Endothelial cell of umbilical vein (primary cell): ENCODE measurements around the gene SLC25A29. TPM values are rescaled to one million over a fixed set of nuclear protein-coding genes. Genes with fewer than 3 reads are reported as not detected.

ENCODE experiments used
- BruUV-seq: library from RNA; stranded (reverse); fragments of 400-500 nt; replicated peaks from 2 replicates; lab custom pipeline; 2021; lab: Mats Ljungman, UMichigan
- CTCF ChIA-PET: fragments of 300-600, 350-600 bp; sonication (Branson Sonifier 250); formaldehyde crosslinking; loops from one replicate; lab custom pipeline; 2021; ENCODE audit warnings: antibody characterized with exemption, inconsistent platforms; lab: Charles Lee
- POLR2A ChIA-PET: fragments of 300-600, 350-600 bp; sonication (Branson Sonifier 250); formaldehyde crosslinking; loops from one replicate; lab custom pipeline; 2021; ENCODE audit warnings: antibody characterized with exemption, inconsistent platforms; lab: Charles Lee
- DNase-seq: peaks from one replicate; pipeline ENCODE4 v3.0.0-alpha.2; 2011; ENCODE audit warnings: low read depth, low spot score
- FAIRE-seq: peaks from 2 replicates; lab custom pipeline; 2011; peaks lifted over from hg19 to GRCh38; lab: Jason Lieb, UNC
- H2AFZ ChIP-seq: 2 replicates; pipeline ENCODE4 v1.6.0; 2012; ENCODE audit warnings: low read depth, low read length, control low read depth, inconsistent platforms
- H3K27ac ChIP-seq: 2 replicates; pipeline ENCODE4 v1.5.1; 2011; ENCODE audit warnings: low read depth, mild to moderate bottlenecking, control low read depth, low read length, moderate library complexity; ENCODE audit not compliant: insufficient read depth
- H3K27me3 ChIP-seq, 2 experiments: 2 replicates each; pipeline versions ENCODE4 v1.6.0 to v1.6.1; 2011; ENCODE audit warnings: low read length in 2 of 2, mixed read lengths in 1 of 2; ENCODE audit not compliant: control insufficient read depth in 2 of 2, insufficient read depth in 2 of 2
- H3K36me3 ChIP-seq, 2 experiments: 2 replicates in 1 of 2; 3 replicates in 1 of 2; pipeline ENCODE4 v1.5.1; 2011; ENCODE audit warnings: low read length in 2 of 2, mild to moderate bottlenecking in 1 of 2, moderate library complexity in 1 of 2; ENCODE audit not compliant: control insufficient read depth in 2 of 2, insufficient read depth in 2 of 2; ENCODE audit errors: extremely low read depth in 1 of 2
- H3K4me1 ChIP-seq: 3 replicates; pipeline ENCODE4 v1.5.1; 2011; ENCODE audit warnings: mild to moderate bottlenecking, low read length; ENCODE audit not compliant: control insufficient read depth, insufficient read depth; ENCODE audit errors: extremely low read depth
- H3K4me2 ChIP-seq: 2 replicates; pipeline ENCODE4 v1.6.1; 2011; ENCODE audit warnings: low read length, control low read depth, mixed read lengths; ENCODE audit not compliant: insufficient read depth
- H3K4me3 ChIP-seq, 3 experiments: fragments of 200-600 bp in 1 of 3; sonication (generic), shearing (Covaris generic) in 1 of 3; replicated peaks in 1 of 3; 2 replicates each; pipeline ENCODE4 v1.5.1; 2011 to 2016; ENCODE audit warnings: control low read depth in 3 of 3, low read length in 3 of 3, mild to moderate bottlenecking in 2 of 3, inconsistent platforms in 1 of 3, low read depth in 1 of 3, moderate library complexity in 1 of 3; ENCODE audit not compliant: insufficient read depth in 1 of 3
- H3K79me2 ChIP-seq: 2 replicates; pipeline ENCODE4 v1.6.0; 2012; ENCODE audit warnings: low read length, inconsistent platforms; ENCODE audit not compliant: control insufficient read depth, insufficient read depth
- H3K9ac ChIP-seq: replicated peaks from 2 replicates; pipeline ENCODE3; 2011; ENCODE audit warnings: low read length, control low read depth; ENCODE audit not compliant: insufficient read depth; ENCODE audit errors: extremely low read depth
- H3K9me1 ChIP-seq: replicated peaks from 3 replicates; pipeline ENCODE4 v1.6.0; 2011; ENCODE audit warnings: mild to moderate bottlenecking, low read length; ENCODE audit not compliant: control insufficient read depth, insufficient read depth; ENCODE audit errors: extremely low read depth
- H3K9me3 ChIP-seq: replicated peaks from 2 replicates; pipeline ENCODE4 v1.5.1; 2012; ENCODE audit warnings: low read length, inconsistent platforms; ENCODE audit not compliant: control insufficient read depth, insufficient read depth
- H4K20me1 ChIP-seq: replicated peaks from 2 replicates; pipeline ENCODE3; 2011; ENCODE audit warnings: mild to moderate bottlenecking, low read length; ENCODE audit not compliant: control insufficient read depth, insufficient read depth; ENCODE audit errors: extremely low read depth
- FOS ChIP-seq: IDR thresholded peaks from 2 replicates; pipeline ENCODE4 v1.6.1; 2011; ENCODE audit warnings: mild to moderate bottlenecking, low read length, moderate library complexity, borderline replicate concordance; ENCODE audit not compliant: insufficient read depth
- POLR2A ChIP-seq: IDR thresholded peaks from 2 replicates; pipeline ENCODE4 v1.6.1; 2012; ENCODE audit warnings: low read depth, mild to moderate bottlenecking, control low read depth, low read length
- POLR2AphosphoS5 ChIP-seq: IDR thresholded peaks from 2 replicates; pipeline ENCODE4 v1.6.1; 2012; ENCODE audit warnings: low read depth, mild to moderate bottlenecking, control low read depth, low read length, moderate library complexity; ENCODE audit not compliant: insufficient read depth
- dilution Hi-C: fragments of 300-500 bp; cut with MboI; formaldehyde crosslinking; loops from one replicate; pipeline ENCODE4 v1.15.0; 2019; ENCODE audit warnings: low sequenced_read_pairs; ENCODE audit not compliant: extremely low pct_ligation_motif_present
- intact Hi-C: fragments of 100-400 bp; cut with micrococcal nuclease; formaldehyde crosslinking; loops from one replicate; pipeline ENCODE4 v1.10.0; 2022
- polyA plus RNA-seq, 4 experiments: library from polyadenylated mRNA; depleted of rRNA in 3 of 4; stranded (reverse) in 3 of 4; unstranded in 1 of 4; fragments of >200 nt; gene quantifications; 2 replicates each; pipeline versions ENCODE4 v1.2.1 to v1.2.3, GENCODE V29; 2011 to 2012; ENCODE audit warnings: missing spikeins in 1 of 4
- total RNA-seq: library from RNA; stranded (reverse); gene quantifications from 2 replicates; pipeline ENCODE4 v1.2.3, GENCODE V29; 2021
- TF ChIP-seq, protein P1 (sequence below), 2 donors: IDR thresholded peaks; 1 replicate in 1 of 2; 2 replicates in 1 of 2; pipeline ENCODE4 v1.5.1; 2011; ENCODE audit warnings: low read length in 2 of 2, mild to moderate bottlenecking in 2 of 2, moderate library complexity in 2 of 2, control low read depth in 1 of 2, inconsistent platforms in 1 of 2, low read depth in 1 of 2; ENCODE audit not compliant: insufficient read depth in 1 of 2; ENCODE audit errors: extremely low read depth in 1 of 2

Gene SLC25A29
- total and polyA plus RNA-seq, 2 donors (not counting 3 experiments of a cell fraction or from before 2014, with no cell fraction given) = 132 to 154 TPM

GRCh38 chr14:100250732-100251465, 55.3 kb downstream of the SLC25A29 start:
- FAIRE-seq (no peak), DNase-seq (no peak)
- Histone ChIP-seq H3K4me1 (no peaks in the 10 kb centered on the region), H3K4me3 (no peak overlapping the region), H3K27me3 (no peaks in the 10 kb centered on the region), H3K27ac (no peak overlapping the region), H3K9me3 (no peaks in the 10 kb centered on the region), H4K20me1 (peaks cover 26% of the 10 kb centered on the region), H3K36me3 (no peaks in the 10 kb centered on the region), H3K9me1 (no peaks in the 10 kb centered on the region), H3K79me2 (peaks cover 96% of the 10 kb centered on the region), H3K4me2 (no peak overlapping the region), H2AFZ (no peak overlapping the region), H3K9ac (no peak overlapping the region)
- ChIA-PET POLR2A (no interaction called here), CTCF (interaction anchor here (1.2 to 1.6 kb wide), 2 partner anchors 10 to 28 kb away, joined by 3 to 6 read pairs; no protein-coding TSS in a partner anchor)
- dilution Hi-C loops (no loop called here), intact Hi-C loops (no loop called here)
- BruUV-seq = no TSS peak
- TF ChIP-seq POLR2AphosphoS5 (no peak), FOS (no peak), POLR2A (no peak)
- TF ChIP-seq, protein P1, sequence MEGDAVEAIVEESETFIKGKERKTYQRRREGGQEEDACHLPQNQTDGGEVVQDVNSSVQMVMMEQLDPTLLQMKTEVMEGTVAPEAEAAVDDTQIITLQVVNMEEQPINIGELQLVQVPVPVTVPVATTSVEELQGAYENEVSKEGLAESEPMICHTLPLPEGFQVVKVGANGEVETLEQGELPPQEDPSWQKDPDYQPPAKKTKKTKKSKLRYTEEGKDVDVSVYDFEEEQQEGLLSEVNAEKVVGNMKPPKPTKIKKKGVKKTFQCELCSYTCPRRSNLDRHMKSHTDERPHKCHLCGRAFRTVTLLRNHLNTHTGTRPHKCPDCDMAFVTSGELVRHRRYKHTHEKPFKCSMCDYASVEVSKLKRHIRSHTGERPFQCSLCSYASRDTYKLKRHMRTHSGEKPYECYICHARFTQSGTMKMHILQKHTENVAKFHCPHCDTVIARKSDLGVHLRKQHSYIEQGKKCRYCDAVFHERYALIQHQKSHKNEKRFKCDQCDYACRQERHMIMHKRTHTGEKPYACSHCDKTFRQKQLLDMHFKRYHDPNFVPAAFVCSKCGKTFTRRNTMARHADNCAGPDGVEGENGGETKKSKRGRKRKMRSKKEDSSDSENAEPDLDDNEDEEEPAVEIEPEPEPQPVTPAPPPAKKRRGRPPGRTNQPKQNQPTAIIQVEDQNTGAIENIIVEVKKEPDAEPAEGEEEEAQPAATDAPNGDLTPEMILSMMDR (IDR thresholded peaks at IDR 0.05; ENCODE audit: extremely low read depth in 1 of 2, insufficient read depth in 1 of 2, low read depth in 1 of 2, low read length in 2 of 2) = no peak
